Hematopoietic multipotent progenitor cell treated with erythropoietin and hydrocortisone succinate and interleukin-3 and kit ligand, for 15 days (in vitro differentiated cells): ENCODE results near the gene ICOSLG.
"Not testable (repeated sequence)": the region's sequence is repeated elsewhere in the genome, so short reads cannot be mapped to it uniquely, and the experiment has no call there.

ENCODE experiments used
- DNase-seq: peaks from one replicate; pipeline ENCODE4 v3.0.0-alpha.2; 2015; ENCODE audit warnings: low spot score

ICOSLG gene

GRCh38 chr21:44223334-44223733 is 17.4 kb downstream of the ICOSLG start:
- DNase-seq, result not testable (repeated sequence)

DNA sequence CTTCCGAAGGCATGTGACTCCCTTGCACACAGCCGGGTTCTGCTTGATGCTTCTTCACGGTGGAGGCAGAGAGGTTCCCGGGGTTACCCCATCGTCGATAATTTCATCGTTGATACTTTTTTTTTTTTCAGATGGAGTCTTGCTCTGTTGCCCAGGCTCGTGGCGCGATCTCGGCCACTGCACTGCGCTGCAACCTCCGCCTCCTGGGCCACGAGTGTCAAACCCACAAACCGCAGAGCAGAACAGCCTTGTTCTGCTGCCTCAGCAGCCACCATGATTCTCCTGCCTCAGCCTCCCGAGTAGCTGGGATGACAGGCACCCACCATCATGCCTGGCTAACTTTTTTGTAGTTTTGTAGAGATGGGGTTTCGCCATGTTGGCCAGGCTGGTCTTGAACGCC is 20.1 kb downstream of the ICOSLG start:
- DNase-seq, result not testable (repeated sequence)

- not testable (repeated sequence) for DNase-seq
Measured at GRCh38 chr21:44218461-44218860, 22.3 kb downstream of the ICOSLG start.

DNA sequence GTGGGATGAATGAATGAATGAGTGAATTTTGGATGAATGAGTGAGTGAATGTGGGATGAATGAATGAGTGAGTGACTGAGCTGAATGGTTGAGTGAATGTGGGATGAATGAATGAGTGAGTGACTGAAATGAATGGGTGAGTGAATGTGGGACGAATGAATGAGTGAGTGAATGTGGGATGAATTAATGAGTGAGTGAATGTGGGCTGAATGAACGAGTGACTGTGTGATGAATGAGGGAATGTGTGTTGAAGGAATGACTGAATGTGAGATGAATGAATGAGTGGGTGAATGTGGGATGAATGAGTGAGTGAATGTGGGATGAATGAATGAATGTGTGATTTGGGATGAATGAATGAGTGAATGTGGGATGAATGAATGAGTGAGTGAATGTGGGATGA is 28.8 kb downstream of the ICOSLG start:
- not testable (repeated sequence) for DNase-seq

GRCh38 chr21:44211574-44211973 is 29.2 kb downstream of the ICOSLG start:
- not testable (repeated sequence) for DNase-seq

GRCh38 chr21:44207860-44208646 is 32.7 kb downstream of the ICOSLG start:
- DNase-seq, result not testable (repeated sequence)

GRCh38 chr21:44206698-44207676 is 33.8 kb downstream of the ICOSLG start:
- not testable (repeated sequence) for DNase-seq

DNA sequence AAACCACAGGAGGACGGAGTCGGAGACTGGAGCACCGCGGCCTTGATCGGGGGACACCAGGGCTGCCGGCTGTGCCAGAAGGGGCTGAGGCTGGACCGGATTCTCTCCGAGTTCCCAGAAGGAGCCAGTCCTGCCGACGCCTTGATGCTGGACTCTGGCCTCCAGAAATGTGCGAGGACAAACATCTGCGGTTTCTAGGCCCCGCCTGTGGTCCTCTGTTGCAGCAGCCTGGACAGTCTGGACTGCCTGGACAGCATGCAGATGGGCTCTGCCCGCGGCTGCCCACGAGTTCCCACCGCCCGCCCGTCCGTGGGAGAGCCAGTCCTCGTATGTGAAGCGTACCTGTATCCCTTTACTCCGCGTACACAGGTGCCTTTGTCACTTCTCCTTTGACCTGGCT is 34.6 kb downstream of the ICOSLG start:
- not testable (repeated sequence) for DNase-seq

DNA sequence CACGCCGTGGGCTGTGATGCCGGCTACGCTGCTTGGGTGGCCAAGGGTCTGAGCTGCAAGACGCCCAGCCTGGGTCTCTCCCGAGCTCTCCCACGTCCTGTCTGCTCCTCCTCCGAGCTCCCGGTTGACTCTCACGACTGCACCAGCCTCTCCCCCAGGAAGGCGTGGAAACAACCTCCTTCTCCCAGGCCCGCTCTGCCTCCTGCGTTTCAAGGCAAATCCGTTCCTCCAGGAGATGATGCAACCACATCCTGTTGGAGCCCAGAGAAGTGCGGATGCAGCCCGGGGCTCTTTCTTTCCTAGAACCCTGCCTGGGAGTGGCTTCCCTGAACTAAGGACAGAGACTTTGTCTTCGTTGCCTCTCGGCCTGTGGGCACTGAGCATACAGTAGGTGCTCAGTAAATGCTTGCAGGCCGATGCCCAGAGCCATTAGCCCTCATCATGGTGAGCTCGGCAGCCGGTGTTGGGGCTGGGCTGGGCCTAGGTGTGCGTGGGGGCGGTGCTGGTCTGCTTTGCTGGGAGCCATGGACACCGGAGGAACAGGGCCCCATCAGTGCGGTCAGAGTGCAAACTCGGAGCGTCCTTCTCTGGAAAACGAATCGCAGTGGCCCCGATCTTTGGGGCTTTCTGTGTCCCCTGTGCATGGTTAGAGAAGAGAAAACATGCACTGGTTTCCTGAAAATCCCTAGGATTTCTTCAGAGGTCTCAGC is 38.0 kb downstream of the ICOSLG start:
- not testable (repeated sequence) for DNase-seq

- not testable (repeated sequence) for DNase-seq
Measured at GRCh38 chr21:44199997-44200396, 40.7 kb downstream of the ICOSLG start.

DNA sequence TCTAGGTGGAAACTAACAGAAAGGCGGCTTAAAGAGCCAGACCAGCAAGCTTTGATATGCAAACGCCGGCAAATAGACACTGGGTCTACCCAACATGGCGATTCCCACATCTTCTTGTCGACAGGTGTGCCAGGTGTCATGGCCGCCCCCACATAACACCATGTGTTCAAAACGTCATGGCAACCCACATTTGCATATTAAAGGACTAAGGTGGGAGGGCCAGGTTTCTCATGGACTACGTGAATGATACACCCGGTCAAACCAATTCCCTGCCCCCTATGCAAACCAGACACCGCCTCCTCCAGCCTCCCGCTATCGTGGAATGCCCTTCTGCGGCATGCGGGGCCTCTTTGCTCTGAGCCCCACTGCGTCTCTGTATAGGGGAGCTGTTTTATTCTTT is 41.3 kb downstream of the ICOSLG start:
- DNase-seq, result no peak

DNA sequence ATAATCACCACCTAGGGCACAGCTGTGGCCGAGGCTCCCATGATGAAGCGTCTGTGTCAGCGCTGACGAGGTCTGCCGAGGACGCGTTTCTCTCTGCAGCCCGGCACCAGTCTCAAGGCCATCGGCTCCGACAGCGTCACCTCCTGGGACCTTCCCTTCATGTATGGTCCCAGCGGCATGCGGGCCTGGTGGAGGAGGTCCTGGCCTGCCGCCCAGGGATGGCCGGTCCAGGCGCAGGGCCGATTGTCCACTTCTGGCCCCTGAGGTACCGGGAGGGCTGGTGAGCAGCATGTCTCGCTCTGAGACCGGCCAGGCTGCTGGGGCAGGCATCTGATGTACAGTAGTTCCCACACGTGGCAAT is 43.6 kb downstream of the ICOSLG start:
- not testable (repeated sequence) for DNase-seq

- not testable (repeated sequence) for DNase-seq
Measured at GRCh38 chr21:44196212-44197155, 44.3 kb downstream of the ICOSLG start.

- DNase-seq, result not testable (repeated sequence)
Measured at GRCh38 chr21:44194888-44195287, 45.9 kb downstream of the ICOSLG start.

GRCh38 chr21:44194451-44194850 is 46.3 kb downstream of the ICOSLG start:
- not testable (repeated sequence) for DNase-seq

GRCh38 chr21:44193108-44193507 is 47.6 kb downstream of the ICOSLG start:
- DNase-seq, result not testable (repeated sequence)

- not testable (repeated sequence) for DNase-seq
Measured at GRCh38 chr21:44190349-44191271, 50.1 kb downstream of the ICOSLG start.

DNA sequence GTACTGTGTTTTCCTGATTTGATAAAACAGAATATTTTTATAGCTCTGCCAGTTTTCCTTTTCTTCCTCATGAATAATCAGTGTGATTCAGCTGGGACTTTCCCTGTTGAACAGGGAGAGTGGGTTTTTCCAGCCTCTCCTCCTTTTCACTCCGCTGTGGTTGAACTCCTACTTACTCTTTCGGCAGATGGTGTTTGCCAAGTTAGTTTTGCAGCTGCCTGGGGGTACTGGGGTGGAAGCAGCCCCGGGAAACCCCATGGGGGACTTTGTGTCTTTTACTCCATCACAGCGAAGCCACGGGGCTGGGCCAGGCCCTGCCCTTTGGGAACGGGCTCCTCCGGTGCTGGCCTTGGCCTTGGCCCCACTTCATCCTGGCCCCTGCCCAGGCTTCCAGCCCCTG is 55.9 kb downstream of the ICOSLG start:
- DNase-seq, result not testable (repeated sequence)

- DNase-seq, result not testable (repeated sequence)
Measured at GRCh38 chr21:44182202-44182601, 58.5 kb downstream of the ICOSLG start.

- not testable (repeated sequence) for DNase-seq
Measured at GRCh38 chr21:44181506-44181905, 59.2 kb downstream of the ICOSLG start.
